Muscle of arm (tissue), 12 donors: ENCODE results near the gene TMCC2. TPM values are rescaled to one million over a fixed set of nuclear protein-coding genes. Genes with fewer than 3 reads are reported as not detected.
"Not testable (repeated sequence)": the region's sequence is repeated elsewhere in the genome, so short reads cannot be mapped to it uniquely, and the experiment has no call there.

Experiments
- DNase-seq: peaks from one replicate; pipeline ENCODE4 v3.0.0-alpha.2; 2013
- polyA plus RNA-seq, 12 donors: library from polyadenylated mRNA; unstranded; fragments of 120-200 nt; gene quantifications; one replicate each; pipeline ENCODE4 v1.2.1, GENCODE V29; 2013; ENCODE audit not compliant: insufficient read length in 12 of 12

The TMCC2 gene
- polyA plus RNA-seq, 12 donors = 6.6 to 21.3 (median 10.0) TPM; not detected in 1

DNA sequence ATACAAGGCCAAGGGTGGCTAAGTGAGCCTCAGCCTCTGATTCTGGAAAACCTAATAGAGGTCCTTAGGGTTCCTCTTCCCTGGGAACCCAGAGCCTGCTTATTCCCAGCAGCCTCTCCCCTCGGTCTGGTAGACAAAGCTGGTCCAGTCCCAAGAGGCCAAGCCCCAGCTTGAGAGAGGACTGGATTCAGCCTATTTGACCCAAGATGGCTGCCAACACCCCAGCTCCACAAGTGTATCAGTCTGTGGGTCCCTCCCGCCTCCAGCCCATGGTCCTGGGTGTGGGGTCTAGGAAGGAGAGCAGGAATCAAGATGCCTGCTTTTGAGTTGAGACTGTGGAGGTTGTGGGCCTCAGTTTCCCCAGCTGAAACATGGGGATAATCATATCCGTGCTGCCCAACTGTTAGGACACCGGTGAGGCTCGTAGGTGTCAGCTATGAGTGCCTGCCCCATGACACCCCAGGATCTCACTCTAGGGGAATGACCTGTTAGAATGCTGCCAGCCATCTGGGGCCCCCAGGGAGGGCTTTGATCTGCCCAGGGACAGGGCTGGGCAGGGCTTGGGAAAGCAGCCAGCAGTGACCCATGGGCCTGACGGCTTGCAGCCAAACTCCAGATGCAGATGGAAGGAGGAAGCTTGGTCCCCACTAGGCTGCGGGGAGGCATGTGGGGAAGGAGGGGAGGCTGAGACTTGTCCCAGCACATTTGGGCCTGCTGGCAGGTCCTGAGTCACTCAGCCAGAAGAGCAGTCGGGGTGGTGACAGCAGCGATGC lies 48.4 kb downstream of the TMCC2 start:
- no peak for DNase-seq

DNA sequence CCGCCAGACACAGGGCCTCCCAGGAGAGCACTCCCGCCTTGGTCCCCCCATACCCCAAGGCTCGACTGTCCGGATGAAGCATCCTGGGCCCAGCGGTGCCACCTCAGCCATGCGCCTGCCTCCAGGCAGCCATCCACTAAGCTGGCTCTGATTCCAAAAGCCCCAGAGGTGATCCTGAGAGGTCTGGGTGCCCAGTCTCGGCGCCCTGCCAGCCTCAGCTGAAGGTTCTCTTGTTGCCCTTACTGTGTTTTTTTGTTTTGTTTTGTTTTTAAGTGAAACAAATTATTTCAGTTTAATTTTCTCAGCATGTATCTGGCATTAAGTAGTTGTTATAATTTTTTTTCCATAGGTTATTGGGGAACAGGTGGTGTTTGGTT lies 48.9 kb downstream of the TMCC2 start:
- no peak for DNase-seq

DNA sequence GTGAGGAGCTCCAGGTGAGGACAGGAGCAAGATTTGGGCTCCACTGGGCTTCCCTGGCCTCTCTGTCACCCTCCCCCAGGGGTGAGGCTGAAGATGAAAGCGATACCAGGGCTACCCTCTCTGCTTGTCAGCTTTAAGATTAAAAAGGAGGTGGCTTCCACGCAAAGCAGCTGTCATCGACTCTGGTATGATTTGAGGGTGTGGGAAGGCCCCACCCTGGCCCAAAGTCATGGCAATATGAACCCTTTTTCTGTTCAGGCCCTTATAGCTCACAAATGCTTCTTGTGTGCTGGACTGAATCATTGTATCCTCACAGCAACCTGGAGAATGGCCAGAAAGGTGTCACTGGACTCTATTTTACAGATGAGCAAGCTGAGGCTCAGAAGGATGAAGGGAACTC lies 52.2 kb downstream of the TMCC2 start:
- no peak for DNase-seq

DNA sequence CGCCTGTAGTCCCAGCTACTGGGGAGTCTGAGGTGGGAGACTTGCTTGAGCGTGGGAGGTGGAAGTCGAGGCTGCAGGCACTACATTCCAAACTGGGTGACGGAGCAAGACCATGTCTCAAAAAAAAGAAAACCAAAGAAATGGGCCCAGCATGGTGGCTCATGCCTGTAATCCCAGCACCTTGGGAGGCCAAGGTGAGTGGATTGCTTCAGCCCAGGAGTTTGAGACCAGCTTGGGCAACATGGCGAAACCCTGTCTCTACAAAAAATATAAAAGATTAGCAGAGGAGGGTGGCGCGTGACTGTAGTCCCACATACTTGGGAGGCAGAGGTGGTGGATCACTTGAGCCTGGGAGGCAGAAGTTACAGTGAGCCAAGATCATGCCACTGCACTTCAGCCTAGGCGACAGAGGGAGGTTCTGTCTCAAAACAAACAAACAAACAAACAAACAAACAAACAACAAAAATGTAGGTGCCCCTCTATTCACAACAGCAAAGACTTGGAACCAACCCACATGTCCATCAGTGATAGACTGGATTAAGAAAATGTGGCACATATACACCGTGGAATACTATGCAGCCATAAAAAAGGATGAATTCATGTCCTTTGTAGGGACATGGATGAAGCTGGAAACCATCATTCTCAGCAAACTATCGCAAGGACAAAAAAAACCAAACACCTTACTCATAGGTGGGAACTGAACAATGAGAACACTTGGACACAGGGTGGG lies 53.1 kb downstream of the TMCC2 start:
- DNase-seq = not testable (repeated sequence)

DNA sequence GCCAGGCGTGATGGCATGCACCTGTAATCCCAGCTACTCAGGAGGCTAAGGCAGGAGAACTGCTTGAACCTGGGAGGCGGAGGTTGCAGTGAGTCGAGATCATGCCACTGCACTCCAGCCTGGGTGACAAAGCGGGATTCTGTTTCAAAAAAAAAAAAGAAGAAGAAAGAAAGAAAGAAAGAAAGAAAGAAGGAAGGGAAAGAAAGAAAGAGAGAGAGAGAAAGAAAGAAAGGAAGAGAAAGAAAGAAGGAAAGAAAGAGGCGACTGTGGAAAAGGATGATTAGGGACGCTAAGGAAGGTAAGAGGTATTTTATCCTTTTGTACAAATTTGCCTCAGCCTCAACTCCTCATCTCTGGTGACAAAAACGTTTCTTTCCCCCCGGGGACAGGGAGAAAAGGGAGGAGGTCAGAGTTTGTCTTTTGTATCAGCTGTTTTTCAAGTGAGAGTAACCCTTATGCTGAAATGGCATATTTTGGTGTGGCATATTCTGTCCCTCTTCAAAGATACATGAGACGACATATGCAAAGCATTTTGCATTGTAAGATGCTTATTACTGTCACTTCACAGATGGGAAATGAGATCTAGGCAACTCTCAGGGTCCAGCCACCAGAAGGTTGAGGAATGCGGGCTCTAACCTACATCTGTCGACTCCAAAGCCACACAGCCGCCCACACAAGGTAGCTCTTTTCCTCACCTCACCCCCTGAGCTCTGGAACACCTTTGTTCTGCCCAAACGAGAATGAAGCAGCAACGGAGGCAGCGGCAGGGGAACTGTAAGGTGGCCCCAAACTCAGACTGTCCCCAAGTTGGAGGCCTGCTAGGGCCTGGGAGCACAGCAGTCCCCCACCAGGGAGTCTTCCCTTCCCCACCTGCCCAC lies 55.8 kb downstream of the TMCC2 start:
- no peak for DNase-seq

DNA sequence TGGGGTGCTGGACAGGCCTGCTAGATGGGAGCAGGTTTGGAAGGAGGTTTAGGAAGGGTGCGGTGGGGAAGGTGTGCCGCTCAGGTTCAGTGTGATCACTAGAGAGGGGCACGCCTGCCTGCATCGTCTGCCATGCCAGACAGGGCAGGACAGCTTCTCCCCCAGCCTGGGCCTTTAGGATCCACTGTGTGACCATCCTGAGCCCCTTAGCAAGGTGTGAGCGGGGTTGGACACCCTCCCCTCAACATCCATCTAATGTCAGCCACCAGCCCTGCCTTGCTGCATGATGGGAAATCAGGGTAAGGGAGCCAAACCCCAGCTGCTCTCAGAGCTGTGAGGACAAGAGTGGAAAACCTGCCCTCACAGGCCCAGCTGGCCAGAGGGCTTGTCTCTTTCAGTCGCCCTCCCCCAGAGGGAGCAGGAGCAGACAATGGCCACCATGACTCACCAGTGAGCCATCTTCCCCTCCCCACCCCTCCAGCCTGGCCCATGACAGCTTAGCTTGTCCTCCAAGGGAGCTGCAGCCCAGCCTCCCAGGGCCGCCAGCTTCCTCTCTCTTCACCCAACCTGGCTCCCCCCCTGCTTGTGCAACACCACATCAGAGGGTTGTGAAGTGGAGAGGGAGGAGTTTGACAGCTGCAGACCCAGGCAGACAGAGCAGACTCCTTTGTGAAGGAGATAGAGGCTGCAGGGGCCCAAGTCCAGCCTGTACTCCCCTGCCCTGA lies 56.8 kb downstream of the TMCC2 start:
- DNase-seq = no peak

DNA sequence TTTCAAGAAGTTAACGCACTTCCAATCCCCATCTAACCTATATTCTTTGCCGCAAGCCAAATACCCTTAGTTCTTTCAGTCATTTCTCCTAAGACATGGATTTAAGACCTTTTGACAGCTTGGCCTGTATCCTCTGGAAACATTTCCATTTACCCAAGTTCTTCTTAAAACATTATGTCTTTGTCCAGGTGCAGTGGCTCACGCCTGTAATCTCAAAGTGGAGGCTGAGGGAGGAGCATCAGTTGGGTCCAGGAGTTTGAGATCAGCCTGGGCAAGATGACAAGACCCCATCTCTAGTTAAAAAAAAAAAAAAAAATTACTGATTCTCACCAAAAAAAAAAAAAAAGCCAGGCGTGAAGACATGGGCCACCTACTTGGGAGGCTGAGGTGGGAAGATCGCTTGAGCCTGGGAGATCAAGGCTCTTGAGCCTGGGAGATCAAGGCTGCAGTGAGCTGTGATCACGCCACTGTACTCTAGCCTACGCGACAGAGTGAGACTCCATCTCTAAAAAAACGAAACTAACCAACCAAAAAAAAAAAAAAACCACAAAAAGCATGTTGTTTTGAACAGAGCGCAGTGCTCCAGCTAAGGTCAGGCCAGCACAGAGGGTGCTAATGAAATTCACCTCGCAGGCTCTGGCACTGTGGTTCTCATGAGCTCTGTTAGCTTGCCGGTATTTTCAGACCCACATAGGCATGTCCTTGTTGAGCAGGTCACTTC lies 57.8 kb downstream of the TMCC2 start:
- DNase-seq = no peak

DNA sequence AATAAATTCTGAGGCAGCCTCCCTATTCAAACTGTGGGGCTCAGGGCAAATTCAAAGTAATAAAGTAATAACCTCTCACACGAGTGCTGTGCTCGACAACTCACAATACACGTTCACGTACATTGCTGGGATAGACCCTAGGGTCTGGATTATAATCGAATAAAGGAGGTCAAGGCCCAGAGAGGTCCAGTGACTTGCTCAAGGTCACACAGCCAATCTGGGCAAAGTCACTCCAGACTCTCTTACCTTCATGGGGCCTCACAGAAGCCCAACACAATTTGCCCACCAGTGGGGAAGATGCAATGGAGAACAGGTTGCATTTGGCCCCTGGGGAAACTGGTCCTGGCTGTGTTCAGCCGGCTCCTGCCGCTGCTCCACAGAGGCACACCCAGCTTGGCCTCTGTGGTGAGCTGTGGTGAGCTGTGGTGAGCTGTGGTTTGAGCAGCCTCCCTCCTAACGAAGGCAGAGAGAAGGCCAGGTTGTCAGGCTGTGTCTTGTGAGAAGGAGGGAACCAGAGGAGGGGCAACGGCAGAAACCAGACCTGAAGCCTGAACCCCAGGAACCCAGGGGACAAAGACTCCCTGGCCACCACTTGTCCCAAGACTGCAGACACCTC lies 58.7 kb downstream of the TMCC2 start:
- no peak for DNase-seq

DNA sequence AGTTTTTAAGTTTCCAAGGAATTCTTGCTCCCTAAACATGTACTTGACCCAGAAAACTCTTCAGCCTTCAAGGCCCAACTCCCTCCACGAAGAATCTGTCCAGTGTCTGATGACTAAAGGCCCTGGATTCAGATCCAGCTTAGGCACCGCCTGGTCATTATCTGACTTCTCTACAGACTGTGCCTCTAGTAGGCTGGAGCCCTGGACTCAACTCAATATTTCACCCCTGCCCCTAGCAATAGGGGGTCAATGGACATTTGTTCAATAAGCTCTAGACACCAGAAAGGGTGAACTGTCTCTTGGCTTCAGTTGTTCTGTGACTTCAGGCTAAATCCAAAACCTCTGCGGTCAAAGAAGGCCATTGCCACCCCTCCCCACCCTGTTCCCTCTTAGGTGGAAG lies 59.3 kb downstream of the TMCC2 start:
- DNase-seq = no peak

DNA sequence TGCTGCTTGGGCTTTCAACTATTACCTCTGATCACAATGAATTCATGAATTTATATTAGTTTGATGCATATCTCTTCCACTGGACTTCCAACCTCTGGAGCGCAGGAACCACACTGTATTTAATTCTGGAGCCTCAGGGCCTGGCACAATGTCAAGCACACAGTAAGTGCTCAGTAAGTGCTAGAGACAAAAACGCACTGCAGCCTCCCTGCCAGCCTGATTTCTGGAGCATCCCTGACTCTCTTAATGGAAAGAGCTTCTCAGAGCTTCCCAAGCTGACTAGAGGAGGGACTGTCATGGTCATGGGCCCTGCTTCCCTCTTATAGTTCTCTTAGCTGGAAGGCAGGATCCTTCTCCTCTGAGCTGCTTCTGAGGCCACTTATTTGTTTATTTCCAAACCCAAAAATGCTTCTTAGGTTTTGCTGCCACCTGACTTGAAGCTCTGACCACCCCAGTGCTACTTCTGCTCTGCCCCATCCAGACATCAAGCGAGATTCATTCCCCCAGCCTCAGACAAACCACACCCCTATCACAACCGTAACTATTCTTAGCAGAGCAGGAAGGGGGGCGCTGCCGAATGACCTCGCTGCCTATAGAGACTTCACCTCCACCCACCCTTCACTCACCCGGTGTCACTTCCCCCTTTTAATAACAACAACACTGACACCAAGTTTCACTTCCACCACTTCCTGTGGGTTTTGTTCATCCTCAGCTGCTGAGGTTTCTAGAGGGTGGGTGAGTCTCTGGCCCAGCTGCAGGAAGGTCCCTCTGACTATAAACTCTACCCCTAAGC lies 60.2 kb downstream of the TMCC2 start:
- DNase-seq = peak; percentile 28

DNA sequence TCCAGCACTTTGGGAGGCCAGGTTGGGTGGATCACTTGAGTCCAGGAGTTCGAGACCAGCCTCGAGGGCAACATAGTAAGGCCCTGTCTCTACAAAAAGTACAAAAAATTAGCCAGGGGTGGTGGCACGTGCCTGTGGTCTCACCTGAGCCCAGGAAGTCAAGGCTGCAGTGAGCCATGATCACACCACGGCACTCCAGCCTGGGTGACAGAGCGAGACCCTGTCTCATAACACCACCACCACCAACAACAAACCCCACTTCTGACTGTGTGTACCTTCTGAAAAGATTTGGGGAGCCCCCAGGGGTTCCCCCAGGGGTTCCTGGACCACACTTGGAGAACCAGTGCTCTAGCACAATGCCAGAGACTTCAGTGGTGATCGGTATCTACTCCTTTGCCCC lies 63.9 kb downstream of the TMCC2 start:
- no peak for DNase-seq

DNA sequence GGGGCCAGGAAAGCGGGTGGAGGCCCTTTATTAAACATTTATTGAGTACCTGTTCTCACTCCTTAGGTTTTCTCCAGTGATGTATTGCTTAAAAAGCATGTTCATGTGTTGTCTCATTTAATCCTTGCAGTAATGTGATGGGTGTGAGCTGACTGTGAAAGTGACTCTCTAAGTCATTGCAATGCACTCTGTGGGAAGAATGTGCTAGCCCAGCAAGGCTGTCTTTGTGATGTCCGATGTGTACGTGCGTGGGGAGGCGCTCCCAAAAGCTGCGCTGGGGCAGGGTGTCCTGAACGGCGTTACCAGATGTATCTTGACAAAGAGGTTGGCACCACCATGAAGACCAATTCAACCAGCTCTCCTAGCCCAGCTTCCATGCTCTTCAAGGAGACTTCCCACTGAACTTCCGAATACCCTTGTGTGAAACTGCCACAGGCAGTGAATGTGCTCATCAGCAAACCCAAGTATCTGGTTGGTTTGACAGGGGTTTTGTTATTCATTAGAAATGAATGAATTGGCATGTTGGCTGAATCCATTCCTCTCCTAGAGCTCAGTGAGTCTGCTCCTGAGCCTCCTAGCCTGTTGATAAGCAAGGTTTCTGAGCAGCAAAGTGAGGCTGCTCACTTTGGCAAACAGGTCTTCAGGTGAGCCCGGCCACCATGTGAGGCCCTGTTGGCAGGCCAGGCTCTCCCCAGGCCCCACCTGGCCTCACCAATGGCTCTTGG lies 65.8 kb downstream of the TMCC2 start:
- no peak for DNase-seq

DNA sequence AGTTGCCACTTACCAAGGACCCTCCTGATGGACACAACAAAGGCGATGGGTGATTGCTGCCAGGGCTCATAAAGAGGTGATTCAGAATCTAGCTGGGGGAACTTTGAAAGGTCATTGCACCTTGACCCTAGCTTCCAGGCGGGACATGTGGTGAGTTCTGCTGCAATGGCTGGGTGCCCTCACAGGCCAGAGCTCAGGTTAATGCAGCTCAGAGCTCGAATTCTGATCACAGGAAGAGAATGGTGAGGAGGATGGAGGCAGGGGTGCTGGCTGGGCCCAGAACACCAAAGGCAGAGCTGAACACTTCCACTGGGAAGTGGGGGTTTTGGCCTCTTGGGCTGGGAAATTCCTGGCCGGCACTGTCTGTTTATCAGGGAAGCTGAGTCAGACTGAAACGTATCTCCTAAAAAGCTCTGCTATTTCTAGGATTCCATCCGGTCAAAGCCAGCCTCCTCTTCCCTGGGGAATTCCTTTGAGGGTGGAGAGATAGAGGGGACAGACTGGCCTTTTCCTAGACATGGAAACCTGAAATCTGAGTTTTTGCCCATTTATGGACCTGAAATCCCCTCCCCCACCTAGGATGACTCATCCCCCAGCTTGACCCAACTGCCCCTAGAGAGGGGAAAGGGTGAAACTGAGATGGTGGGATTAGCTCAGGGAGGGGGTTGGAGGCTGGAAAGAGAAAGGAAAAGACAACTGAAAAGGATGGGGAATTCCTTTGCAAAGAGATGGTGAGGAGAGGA lies 66.6 kb downstream of the TMCC2 start:
- DNase-seq = no peak

DNA sequence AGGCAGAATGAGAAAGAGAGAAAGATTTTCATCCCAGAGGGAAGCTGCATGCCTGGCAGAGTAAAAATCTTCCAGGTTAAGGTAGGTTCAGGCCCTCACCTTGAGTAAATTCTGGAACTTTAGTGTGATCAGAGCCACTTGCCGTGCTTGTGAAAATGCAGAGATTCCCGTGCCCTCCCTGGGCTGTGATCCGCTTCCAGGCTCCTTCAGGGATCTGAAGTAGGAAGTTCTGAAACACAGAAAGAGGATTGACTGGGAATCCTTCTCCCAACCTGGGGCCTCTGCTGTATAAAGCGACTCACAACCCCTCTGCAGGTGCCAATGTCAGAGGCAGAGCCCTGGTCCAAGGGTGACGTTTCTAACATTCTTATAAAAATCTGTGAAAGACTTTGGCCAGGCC lies 67.2 kb downstream of the TMCC2 start:
- no peak for DNase-seq

DNA sequence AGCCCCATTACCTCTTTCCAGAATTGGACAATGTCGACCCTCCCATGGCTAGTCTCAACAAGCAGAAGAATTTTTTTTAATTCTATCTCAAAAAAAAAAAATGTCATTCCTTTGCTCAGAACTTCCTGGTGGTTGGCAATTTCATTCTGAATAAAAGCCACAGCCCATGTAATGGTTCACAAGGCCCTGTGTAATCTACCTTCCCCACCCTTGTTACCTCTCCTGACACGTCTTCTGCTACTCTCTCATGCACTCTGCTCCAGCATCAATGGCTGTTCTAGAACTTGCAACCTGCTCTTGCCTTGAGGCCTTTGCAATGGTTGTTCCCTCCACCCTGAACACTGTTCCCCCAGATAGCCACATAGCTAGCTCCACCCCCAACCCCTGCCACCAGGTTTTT lies 68.4 kb downstream of the TMCC2 start:
- DNase-seq = no peak

DNA sequence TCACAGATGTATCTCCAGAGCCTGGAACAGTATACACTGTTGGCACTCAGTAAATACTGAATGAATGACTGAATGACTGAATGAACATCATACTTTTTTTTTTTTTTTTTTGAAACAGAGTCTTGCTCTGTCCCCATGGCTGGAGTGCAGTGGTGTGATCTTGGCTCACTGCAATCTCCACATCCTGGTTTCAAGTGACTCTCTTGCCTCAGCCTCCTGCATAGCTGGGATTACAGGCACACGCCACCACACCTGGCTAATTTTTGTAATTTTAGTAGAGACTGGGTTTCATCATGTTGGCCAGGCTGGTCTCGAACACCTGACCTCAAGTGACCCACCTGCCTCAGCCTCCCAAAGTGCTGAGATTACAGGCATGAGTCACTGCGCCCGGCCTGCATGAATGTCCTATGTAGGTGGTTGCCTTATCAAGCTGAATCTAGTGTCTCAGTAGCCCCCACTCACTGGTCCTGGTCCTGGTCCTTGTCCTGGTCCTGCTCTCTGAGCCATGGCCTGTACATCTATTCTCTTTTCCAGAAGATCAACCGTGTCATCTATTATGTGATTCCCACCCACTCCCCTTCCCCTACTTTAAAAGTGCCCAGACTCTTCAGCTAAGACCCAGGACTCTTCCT lies 69.9 kb downstream of the TMCC2 start:
- not testable (repeated sequence) for DNase-seq

DNA sequence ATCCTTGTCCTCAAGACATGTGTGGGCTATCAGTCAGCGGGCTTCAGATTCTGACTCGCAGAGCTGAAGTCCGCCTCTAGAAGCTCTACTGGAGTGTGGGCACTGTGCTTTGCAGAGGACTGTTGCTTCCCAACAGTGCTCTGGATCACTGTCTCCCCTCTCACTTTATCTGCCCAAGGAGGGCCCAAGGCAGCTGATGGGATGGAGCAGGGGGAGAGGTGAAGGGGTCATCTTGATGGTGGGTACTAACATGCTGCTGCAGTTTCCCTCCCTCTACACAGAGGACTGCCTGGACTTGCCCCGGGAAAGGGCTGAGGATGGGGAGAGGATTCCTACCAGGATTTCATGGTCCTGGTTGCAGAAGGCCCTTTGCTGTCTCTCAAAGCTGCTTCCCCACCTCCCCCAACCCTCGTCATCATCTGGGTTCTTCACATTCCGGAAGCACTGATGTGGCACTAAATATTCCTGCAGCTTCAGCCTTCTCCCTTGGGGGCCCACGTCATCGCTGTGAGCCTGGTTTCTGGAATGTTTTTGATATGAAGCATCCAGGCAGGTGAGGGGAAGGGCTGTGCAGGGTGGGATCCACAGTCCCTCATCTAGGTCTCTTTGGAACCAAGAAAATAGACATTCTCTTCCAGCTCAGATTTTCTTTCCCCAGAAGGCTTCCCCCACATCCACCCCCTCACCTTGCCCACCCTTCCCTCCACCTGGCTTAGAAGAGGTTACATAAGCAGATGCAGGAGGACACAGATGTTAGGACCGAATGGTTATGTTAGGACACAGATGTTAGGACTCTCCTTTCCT lies 70.6 kb downstream of the TMCC2 start:
- no peak for DNase-seq
